Activated CD8-positive, alpha-beta memory T cell treated with anti-CD3 and anti-CD28 coated beads, Interleukin-2, amount 10 ng/mL, durations not matched to agents 7 days and 5 days (primary cell): ENCODE data around the gene COL26A1. TPM values are rescaled to one million over a fixed set of nuclear protein-coding genes. Genes with fewer than 3 reads are reported as not detected.

Experiments used
- ATAC-seq: fragments of 150-1000 bp; cut with Tn5 transposase; one replicate; pipeline ENCODE4 v1.10.0; 2021; ENCODE audit warnings: moderate library complexity
- CTCF ChIA-PET: fragments of 350-600 bp; sonication (Branson Sonifier 250); formaldehyde crosslinking; loops from one replicate; lab custom pipeline; 2021; ENCODE audit warnings: antibody characterized with exemption; lab: Charles Lee
- DNase-seq: peaks from one replicate; pipeline ENCODE4 v3.0.0-alpha.2; 2020
- H3K27ac Mint-ChIP-seq: one replicate; pipeline ENCODE4 v1.8.0; 2021; ENCODE audit warnings: mild to moderate bottlenecking, mixed read lengths
- H3K27me3 Mint-ChIP-seq: one replicate; pipeline ENCODE4 v1.8.0; 2021; ENCODE audit warnings: mixed read lengths
- H3K36me3 Mint-ChIP-seq: one replicate; pipeline ENCODE4 v1.8.0; 2021; ENCODE audit warnings: mild to moderate bottlenecking, mixed read lengths
- H3K4me1 Mint-ChIP-seq: one replicate; pipeline ENCODE4 v1.8.0; 2021; ENCODE audit warnings: mixed read lengths
- H3K4me3 Mint-ChIP-seq: one replicate; pipeline ENCODE4 v1.8.0; 2021; ENCODE audit warnings: mild to moderate bottlenecking, moderate library complexity, mixed read lengths
- H3K9me3 Mint-ChIP-seq: one replicate; pipeline ENCODE4 v1.8.0; 2022; ENCODE audit warnings: low read depth, mixed read lengths
- total RNA-seq, 2 experiments: library from RNA; stranded (reverse); gene quantifications; one replicate each; pipeline ENCODE4 v1.2.3, GENCODE V29; 2021

COL26A1 gene
- total RNA-seq, 2 experiments from 2014 or later, result not detected

- Mint-ChIP-seq H3K9me3 (no peaks in the 10 kb centered on the region), H3K4me3 (no peak overlapping the region), H3K36me3 (no peaks in the 10 kb centered on the region), H3K27ac (no peak overlapping the region), H3K4me1 (peaks cover 23% of the 10 kb centered on the region), H3K27me3 (peaks cover 7% of the 10 kb centered on the region)
- ATAC-seq (peak; percentile 32), DNase-seq (peak; percentile 56)
- CTCF ChIA-PET, result interaction anchor here (0.8 to 2.2 kb wide), 7 partner anchors 8 to 225 kb away, joined by 3 to 11 read pairs (median 4); no protein-coding TSS in a partner anchor
Measured at GRCh38 chr7:101507791-101508252, 145.1 kb downstream of the COL26A1 start.

- CTCF ChIA-PET, result no interaction called here
- Mint-ChIP-seq H3K4me3 (no peak overlapping the region), H3K4me1 (peaks cover 7% of the 10 kb centered on the region), H3K36me3 (no peaks in the 10 kb centered on the region), H3K27me3 (peaks cover 12% of the 10 kb centered on the region), H3K27ac (no peak overlapping the region), H3K9me3 (no peaks in the 10 kb centered on the region)
- DNase-seq, result no peak
- no peak for ATAC-seq
Measured at GRCh38 chr7:101510297-101510696, 147.6 kb downstream of the COL26A1 start.

GRCh38 chr7:101511965-101512364 lies 149.3 kb downstream of the COL26A1 start:
- Mint-ChIP-seq H3K27ac (no peak overlapping the region), H3K27me3 (peaks cover 12% of the 10 kb centered on the region), H3K9me3 (no peaks in the 10 kb centered on the region), H3K36me3 (no peaks in the 10 kb centered on the region), H3K4me3 (no peak overlapping the region), H3K4me1 (peaks cover 7% of the 10 kb centered on the region)
- DNase-seq, result no peak
- no peak for ATAC-seq
- CTCF ChIA-PET, result no interaction called here

- no peak for DNase-seq
- Mint-ChIP-seq H3K9me3 (no peaks in the 10 kb centered on the region), H3K4me1 (no peaks in the 10 kb centered on the region), H3K36me3 (no peaks in the 10 kb centered on the region), H3K4me3 (no peak overlapping the region), H3K27ac (no peak overlapping the region), H3K27me3 (peaks cover 5% of the 10 kb centered on the region)
- no peak for ATAC-seq
- CTCF ChIA-PET, result interaction anchor here (0.9 kb wide), 1 partner anchor 152 kb away, joined by 3 read pairs; no protein-coding TSS in a partner anchor
Measured at GRCh38 chr7:101516851-101517250, 154.2 kb downstream of the COL26A1 start.

- Mint-ChIP-seq H3K9me3 (no peaks in the 10 kb centered on the region), H3K27me3 (peaks cover 5% of the 10 kb centered on the region), H3K27ac (no peak overlapping the region), H3K4me3 (no peak overlapping the region), H3K36me3 (no peaks in the 10 kb centered on the region), H3K4me1 (no peaks in the 10 kb centered on the region)
- DNase-seq, result no peak
- CTCF ChIA-PET, result no interaction called here
- no peak for ATAC-seq
Measured at GRCh38 chr7:101517304-101517703, 154.6 kb downstream of the COL26A1 start.

GRCh38 chr7:101518336-101518735 lies 155.7 kb downstream of the COL26A1 start:
- CTCF ChIA-PET, result no interaction called here
- H3K9me3 Mint-ChIP-seq, result no peaks in the 10 kb centered on the region
- H3K27ac Mint-ChIP-seq, result no peak overlapping the region
- no peak for DNase-seq
- H3K36me3 Mint-ChIP-seq, result no peaks in the 10 kb centered on the region
- no peaks in the 10 kb centered on the region for H3K4me1 Mint-ChIP-seq
- no peak for ATAC-seq
- peaks cover 6% of the 10 kb centered on the region for H3K27me3 Mint-ChIP-seq
- no peak overlapping the region for H3K4me3 Mint-ChIP-seq

GRCh38 chr7:101519324-101520023 lies 156.8 kb downstream of the COL26A1 start:
- no peaks in the 10 kb centered on the region for H3K9me3 Mint-ChIP-seq
- H3K27me3 Mint-ChIP-seq, result peaks cover 9% of the 10 kb centered on the region
- ATAC-seq (no peak), DNase-seq (no peak)
- H3K4me1 Mint-ChIP-seq, result no peaks in the 10 kb centered on the region
- H3K4me3 Mint-ChIP-seq, result no peak overlapping the region
- CTCF ChIA-PET, result interaction anchor here (0.7 to 1.5 kb wide), 2 partner anchors 11 to 20 kb away, joined by 3 read pairs; no protein-coding TSS in a partner anchor
- H3K36me3 Mint-ChIP-seq, result no peaks in the 10 kb centered on the region
- no peak overlapping the region for H3K27ac Mint-ChIP-seq

GRCh38 chr7:101521430-101521925 lies 158.8 kb downstream of the COL26A1 start:
- CTCF ChIA-PET, result interaction anchor here (1.0 kb wide), 1 partner anchor 13 kb away, joined by 4 read pairs; no protein-coding TSS in a partner anchor
- no peak overlapping the region for H3K27ac Mint-ChIP-seq
- no peaks in the 10 kb centered on the region for H3K9me3 Mint-ChIP-seq
- no peak overlapping the region for H3K4me3 Mint-ChIP-seq
- ATAC-seq, result no peak
- H3K27me3 Mint-ChIP-seq, result peaks cover 12% of the 10 kb centered on the region
- no peaks in the 10 kb centered on the region for H3K4me1 Mint-ChIP-seq
- H3K36me3 Mint-ChIP-seq, result no peaks in the 10 kb centered on the region
- no peak for DNase-seq

GRCh38 chr7:101522021-101522420 lies 159.3 kb downstream of the COL26A1 start:
- Mint-ChIP-seq H3K4me1 (no peaks in the 10 kb centered on the region), H3K9me3 (no peaks in the 10 kb centered on the region), H3K27me3 (peaks cover 12% of the 10 kb centered on the region), H3K4me3 (no peak overlapping the region), H3K27ac (no peak overlapping the region), H3K36me3 (no peaks in the 10 kb centered on the region)
- DNase-seq, result no peak
- no peak for ATAC-seq
- CTCF ChIA-PET, result interaction anchor here (1.0 kb wide), 1 partner anchor 13 kb away, joined by 4 read pairs; no protein-coding TSS in a partner anchor

- DNase-seq, result no peak
- ATAC-seq, result no peak
- H3K4me3 Mint-ChIP-seq, result no peak overlapping the region
- no peaks in the 10 kb centered on the region for H3K36me3 Mint-ChIP-seq
- no peak overlapping the region for H3K27ac Mint-ChIP-seq
- CTCF ChIA-PET, result no interaction called here
- no peaks in the 10 kb centered on the region for H3K9me3 Mint-ChIP-seq
- H3K4me1 Mint-ChIP-seq, result no peaks in the 10 kb centered on the region
- H3K27me3 Mint-ChIP-seq, result peaks cover 12% of the 10 kb centered on the region
Measured at GRCh38 chr7:101527844-101528667, 165.4 kb downstream of the COL26A1 start.

GRCh38 chr7:101529560-101529959 lies 166.9 kb downstream of the COL26A1 start:
- Mint-ChIP-seq H3K4me3 (no peak overlapping the region), H3K27ac (no peak overlapping the region), H3K4me1 (no peaks in the 10 kb centered on the region), H3K27me3 (peaks cover 2% of the 10 kb centered on the region), H3K9me3 (no peaks in the 10 kb centered on the region), H3K36me3 (no peaks in the 10 kb centered on the region)
- ATAC-seq (no peak), DNase-seq (no peak)
- CTCF ChIA-PET, result no interaction called here

GRCh38 chr7:101531726-101532357 lies 169.2 kb downstream of the COL26A1 start:
- DNase-seq (no peak), ATAC-seq (no peak)
- no peak overlapping the region for H3K27ac Mint-ChIP-seq
- no peak overlapping the region for H3K4me3 Mint-ChIP-seq
- CTCF ChIA-PET, result interaction anchor here (0.5 to 1.1 kb wide), 2 partner anchors 9 to 12 kb away, joined by 3 read pairs; no protein-coding TSS in a partner anchor
- H3K4me1 Mint-ChIP-seq, result no peaks in the 10 kb centered on the region
- H3K9me3 Mint-ChIP-seq, result no peaks in the 10 kb centered on the region
- no peaks in the 10 kb centered on the region for H3K36me3 Mint-ChIP-seq
- no peaks in the 10 kb centered on the region for H3K27me3 Mint-ChIP-seq
